ENCODE results near the gene POLR2B.

POLR2B gene

GRCh38 chr4:57073559-57073958 is 94.9 kb downstream of the POLR2B start:
- TF ChIP-seq ZNF274 (IDR thresholded peaks at IDR 0.05; ENCODE audit: low read depth, low read length) = no peak
- H3K4me3 ChIP-seq (ENCODE audit: low read length) = no peak overlapping the region

GRCh38 chr4:57074744-57075143 is 96.0 kb downstream of the POLR2B start:
- no peak overlapping the region for H3K4me3 ChIP-seq (ENCODE audit: low read length)
- TF ChIP-seq ZNF274 (IDR thresholded peaks at IDR 0.05; ENCODE audit: low read depth, low read length) = no peak

- no peak for TF ChIP-seq ZNF274 (IDR thresholded peaks at IDR 0.05; ENCODE audit: low read depth, low read length)
- no peak overlapping the region for H3K4me3 ChIP-seq (ENCODE audit: low read length)
Observed at GRCh38 chr4:57075367-57075766, 96.7 kb downstream of the POLR2B start.

- TF ChIP-seq ZNF274 (IDR thresholded peaks at IDR 0.05; ENCODE audit: low read depth, low read length) = no peak
- no peak overlapping the region for H3K4me3 ChIP-seq (ENCODE audit: low read length)
Observed at GRCh38 chr4:57076646-57077045, 98.0 kb downstream of the POLR2B start.

GRCh38 chr4:57077550-57078343 is 99.1 kb downstream of the POLR2B start:
- no peak for TF ChIP-seq ZNF274 (IDR thresholded peaks at IDR 0.05; ENCODE audit: low read depth, low read length)
- no peak overlapping the region for H3K4me3 ChIP-seq (ENCODE audit: low read length)

GRCh38 chr4:57078685-57079521 is 100.2 kb downstream of the POLR2B start:
- no peak overlapping the region for H3K4me3 ChIP-seq (ENCODE audit: low read length)
- no peak for TF ChIP-seq ZNF274 (IDR thresholded peaks at IDR 0.05; ENCODE audit: low read depth, low read length)

Data from GM08714 (cell line).